Urinary bladder (tissue), 4 donors: ENCODE results near the gene PIK3CD. TPM values are rescaled to one million over a fixed set of nuclear protein-coding genes. Genes with fewer than 3 reads are reported as not detected.
"Not testable (repeated sequence)": the region's sequence is repeated elsewhere in the genome, so short reads cannot be mapped to it uniquely, and the experiment has no call there.

Experiments used
- DNase-seq: peaks from one replicate; pipeline ENCODE4 v3.0.0-alpha.2; 2015; ENCODE audit errors: extremely low spot score
- H3K27ac ChIP-seq: one replicate; pipeline ENCODE4 v1.5.1; 2013; ENCODE audit warnings: low read depth, mild to moderate bottlenecking, moderate library complexity
- H3K36me3 ChIP-seq: one replicate; pipeline ENCODE4 v1.6.1; 2013; ENCODE audit warnings: mild to moderate bottlenecking, moderate library complexity; ENCODE audit not compliant: insufficient read depth
- H3K4me1 ChIP-seq: one replicate; pipeline ENCODE4 v1.6.1; 2013; ENCODE audit warnings: mild to moderate bottlenecking, moderate library complexity; ENCODE audit not compliant: insufficient read depth
- H3K4me3 ChIP-seq: one replicate; pipeline ENCODE4 v1.5.1; 2013; ENCODE audit warnings: low read depth, low read length
- WGBS: extraction: QIAGEN DNeasy Blood & Tissue Kit; methylation state at CpG from one replicate; pipeline ENCODE4 v1.1.7; 2013; 5-methylcytosine and 5-hydroxymethylcytosine counted together
- polyA plus RNA-seq: library from polyadenylated mRNA; stranded (reverse); fragments of 200-250 nt; gene quantifications from one replicate; pipeline ENCODE4 v1.2.3, GENCODE V29; 2013
- total RNA-seq: library from RNA; depleted of rRNA; stranded (reverse); fragments of >200 nt; gene quantifications from one replicate; pipeline ENCODE4 v1.2.3, GENCODE V29; 2014
- donor health status: healthy with polysubstance abuse.
- donor health status: healthy.

The PIK3CD gene
- total and polyA plus RNA-seq, 2 donors: 3.8 to 5.5 TPM

GRCh38 chr1:9744106-9744799 lies 92.7 kb downstream of the PIK3CD start:
- Histone ChIP-seq H3K36me3 (peaks cover 9% of the 10 kb centered on the region), H3K4me3 (no peak overlapping the region), H3K27ac (no peak overlapping the region), H3K4me1 (no peaks in the 10 kb centered on the region)
- WGBS: 94% methylated on average over 28 of the region's 28 CpGs
- DNase-seq: no peak

GRCh38 chr1:9746211-9746610 lies 94.7 kb downstream of the PIK3CD start:
- H3K27ac ChIP-seq: no peak overlapping the region
- H3K36me3 ChIP-seq: peaks cover 6% of the 10 kb centered on the region
- DNase-seq: no peak
- H3K4me3 ChIP-seq: no peak overlapping the region
- no peaks in the 10 kb centered on the region for H3K4me1 ChIP-seq
- 89% methylated on average over 3 of the region's 3 CpGs for WGBS

- H3K36me3 ChIP-seq: peaks cover 6% of the 10 kb centered on the region
- H3K4me1 ChIP-seq: no peaks in the 10 kb centered on the region
- DNase-seq: no peak
Measured at GRCh38 chr1:9746651-9747050, 95.1 kb downstream of the PIK3CD start.

GRCh38 chr1:9748391-9748790 lies 96.9 kb downstream of the PIK3CD start:
- not testable (repeated sequence) for H3K36me3 ChIP-seq, H3K4me1 ChIP-seq, H3K27ac ChIP-seq, H3K4me3 ChIP-seq, DNase-seq
- 96% methylated on average over 9 of the region's 9 CpGs for WGBS

More at GRCh38 chr1:9746651-9747050, 95.1 kb downstream of the PIK3CD start:
- WGBS: 92% methylated on average over 7 of the region's 7 CpGs
- Histone ChIP-seq H3K4me3 (no peak overlapping the region), H3K27ac (no peak overlapping the region)

GRCh38 chr1:9749361-9749760 lies 97.8 kb downstream of the PIK3CD start:
- Histone ChIP-seq H3K4me1 (no peaks in the 10 kb centered on the region), H3K27ac (no peak overlapping the region), H3K4me3 (no peak overlapping the region), H3K36me3 (peaks cover under 1% of the 10 kb centered on the region)
- WGBS: 98% methylated on average over 14 of the region's 14 CpGs
- DNase-seq: no peak

- DNase-seq: no peak
Measured at GRCh38 chr1:9751971-9752370, 100.4 kb downstream of the PIK3CD start.

GRCh38 chr1:9753121-9753531 lies 101.6 kb downstream of the PIK3CD start:
- DNase-seq: no peak

More at GRCh38 chr1:9751971-9752370, 100.4 kb downstream of the PIK3CD start:
- no peak overlapping the region for H3K27ac ChIP-seq
- no peaks in the 10 kb centered on the region for H3K4me1 ChIP-seq
- H3K4me3 ChIP-seq: no peak overlapping the region
- H3K36me3 ChIP-seq: peaks cover 1% of the 10 kb centered on the region
- 70% methylated on average over 3 of the region's 3 CpGs for WGBS

GRCh38 chr1:9755441-9755995 lies 104.0 kb downstream of the PIK3CD start:
- WGBS: 68% methylated on average over 10 of the region's 10 CpGs
- H3K36me3 ChIP-seq: peaks cover 1% of the 10 kb centered on the region
- no peak overlapping the region for H3K27ac ChIP-seq
- H3K4me1 ChIP-seq: no peaks in the 10 kb centered on the region
- no peak overlapping the region for H3K4me3 ChIP-seq
- no peak for DNase-seq

More at GRCh38 chr1:9753121-9753531, 101.6 kb downstream of the PIK3CD start:
- Histone ChIP-seq H3K4me1 (no peaks in the 10 kb centered on the region), H3K27ac (no peak overlapping the region), H3K36me3 (peaks cover 1% of the 10 kb centered on the region), H3K4me3 (no peak overlapping the region)
- 77% methylated on average over 12 of the region's 12 CpGs for WGBS

- WGBS: 94% methylated on average over 10 of the region's 10 CpGs
- H3K4me1 ChIP-seq: no peaks in the 10 kb centered on the region
- H3K36me3 ChIP-seq: peaks cover 1% of the 10 kb centered on the region
- no peak overlapping the region for H3K4me3 ChIP-seq
- H3K27ac ChIP-seq: no peak overlapping the region
- no peak for DNase-seq
Measured at GRCh38 chr1:9758559-9759121, 107.1 kb downstream of the PIK3CD start.

- no peak for DNase-seq
- Histone ChIP-seq H3K4me3 (no peak overlapping the region), H3K27ac (no peak overlapping the region), H3K36me3 (no peaks in the 10 kb centered on the region), H3K4me1 (no peaks in the 10 kb centered on the region)
- 90% methylated on average over 2 of the region's 2 CpGs for WGBS
Measured at GRCh38 chr1:9759939-9760338, 108.4 kb downstream of the PIK3CD start.

- H3K36me3 ChIP-seq: no peaks in the 10 kb centered on the region
- no peak overlapping the region for H3K4me3 ChIP-seq
- no peak overlapping the region for H3K27ac ChIP-seq
- no peak for DNase-seq
- H3K4me1 ChIP-seq: no peaks in the 10 kb centered on the region
- WGBS: 97% methylated on average over 6 of the region's 6 CpGs
Measured at GRCh38 chr1:9760824-9761223, 109.3 kb downstream of the PIK3CD start.

- no peaks in the 10 kb centered on the region for H3K36me3 ChIP-seq
- H3K27ac ChIP-seq: no peak overlapping the region
- no peak overlapping the region for H3K4me3 ChIP-seq
- 95% methylated on average over 9 of the region's 9 CpGs for WGBS
- DNase-seq: no peak
- no peaks in the 10 kb centered on the region for H3K4me1 ChIP-seq
Measured at GRCh38 chr1:9761855-9762254, 110.3 kb downstream of the PIK3CD start.

GRCh38 chr1:9762446-9762845 lies 110.9 kb downstream of the PIK3CD start:
- not testable (repeated sequence) for H3K4me3 ChIP-seq

GRCh38 chr1:9763914-9764313 lies 112.4 kb downstream of the PIK3CD start:
- Histone ChIP-seq H3K36me3 (no peaks in the 10 kb centered on the region), H3K27ac (no peak overlapping the region), H3K4me1 (no peaks in the 10 kb centered on the region), H3K4me3 (no peak overlapping the region)
- DNase-seq: no peak
- WGBS: 91% methylated on average over 2 of the region's 2 CpGs

More at GRCh38 chr1:9762446-9762845, 110.9 kb downstream of the PIK3CD start:
- not testable (repeated sequence) for H3K27ac ChIP-seq, H3K4me1 ChIP-seq, H3K36me3 ChIP-seq, DNase-seq
- WGBS: 97% methylated on average over 25 of the region's 25 CpGs
